Esophagus (tissue), 2 donors: Measurements from ENCODE around the gene TM7SF3. TPM values are rescaled to one million over a fixed set of nuclear protein-coding genes. Genes with fewer than 3 reads are reported as not detected.
"Not testable (repeated sequence)": the region's sequence is repeated elsewhere in the genome, so short reads cannot be mapped to it uniquely, and the experiment has no call there.

Experiments used
- H3K27ac ChIP-seq, 2 donors: one replicate each; pipeline ENCODE4 v1.5.1; 2013; ENCODE audit warnings: low read depth in 2 of 2, mild to moderate bottlenecking in 2 of 2, inconsistent platforms in 1 of 2, low read length in 1 of 2, moderate library complexity in 1 of 2
- H3K27me3 ChIP-seq, 2 donors: one replicate each; pipeline ENCODE4 v1.6.1; 2013; ENCODE audit warnings: low read length in 2 of 2, control low read depth in 1 of 2, mild to moderate bottlenecking in 1 of 2; ENCODE audit not compliant: insufficient read depth in 2 of 2, control insufficient read depth in 1 of 2
- H3K36me3 ChIP-seq, 2 donors: one replicate each; pipeline ENCODE4 v1.6.1; 2013; ENCODE audit warnings: low read length in 1 of 2; ENCODE audit not compliant: control insufficient read depth in 2 of 2, insufficient read depth in 2 of 2
- H3K4me1 ChIP-seq, 2 donors: one replicate each; pipeline ENCODE4 v1.6.1; 2013; ENCODE audit warnings: low read length in 1 of 2; ENCODE audit not compliant: control insufficient read depth in 2 of 2, insufficient read depth in 2 of 2
- H3K4me3 ChIP-seq, 2 donors: one replicate each; pipeline ENCODE4 v1.5.1; 2013; ENCODE audit warnings: low read length in 2 of 2, mild to moderate bottlenecking in 2 of 2, low read depth in 1 of 2, moderate library complexity in 1 of 2
- H3K9me3 ChIP-seq, 2 donors: one replicate each; pipeline ENCODE4 v1.6.1; 2013; ENCODE audit warnings: mild to moderate bottlenecking in 2 of 2, low read depth in 1 of 2, low read length in 1 of 2, moderate library complexity in 1 of 2; ENCODE audit not compliant: control insufficient read depth in 2 of 2, insufficient read depth in 1 of 2
- WGBS, 2 donors: extraction: QIAGEN DNeasy Blood & Tissue Kit; methylation state at CpG; one replicate each; pipeline ENCODE4 v1.1.7; 2013; 5-methylcytosine and 5-hydroxymethylcytosine counted together
- polyA plus RNA-seq, 2 donors: library from polyadenylated mRNA; stranded (reverse); fragments of 200-250 nt; gene quantifications; one replicate each; pipeline ENCODE4 v1.2.3, GENCODE V29; 2013
- donor health status: healthy with polysubstance abuse.
- donor health status: Bipolar disorder and iron deficiency.

Gene TM7SF3
- polyA plus RNA-seq, 2 donors = 15.9 to 43.3 TPM

- WGBS, 2 donors = 61 to 69% methylated on average over 5 of the region's 5 CpGs
- not testable (repeated sequence) for H3K4me3 ChIP-seq, H3K27me3 ChIP-seq, H3K4me1 ChIP-seq, H3K9me3 ChIP-seq, H3K36me3 ChIP-seq
- peak overlapping the region in 1 of 2 donors; percentile 55 for H3K27ac ChIP-seq
Observed at GRCh38 chr12:27017163-27017823, 3.1 kb upstream of the TM7SF3 start.

DNA sequence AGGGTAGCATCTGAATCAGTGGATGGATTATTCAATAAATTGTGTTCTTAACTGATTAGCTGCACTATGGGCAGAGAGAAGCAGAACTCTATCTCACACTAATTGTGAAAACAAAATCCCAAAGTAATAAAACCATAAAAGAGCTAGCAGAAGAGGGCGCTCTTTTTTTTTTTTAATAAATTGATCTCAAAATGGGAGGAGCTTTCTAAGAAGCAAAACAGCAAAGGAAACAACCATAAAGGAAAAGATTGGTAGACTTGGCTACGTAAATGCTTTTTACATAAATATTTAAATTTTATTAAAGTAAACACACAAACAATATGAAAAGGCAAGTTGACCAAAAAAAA, 1.5 kb upstream of the TM7SF3 start:
- WGBS, 2 donors = 4 to 7% methylated on average over 2 of the region's 2 CpGs
- no peaks in the 10 kb centered on the region for H3K27me3 ChIP-seq
- peaks cover 0 to 2% of the 10 kb centered on the region in 2 donors for H3K4me1 ChIP-seq
- no peak overlapping the region for H3K4me3 ChIP-seq
- H3K9me3 ChIP-seq = no peaks in the 10 kb centered on the region
- no peaks in the 10 kb centered on the region for H3K36me3 ChIP-seq
- no peak overlapping the region for H3K27ac ChIP-seq

DNA sequence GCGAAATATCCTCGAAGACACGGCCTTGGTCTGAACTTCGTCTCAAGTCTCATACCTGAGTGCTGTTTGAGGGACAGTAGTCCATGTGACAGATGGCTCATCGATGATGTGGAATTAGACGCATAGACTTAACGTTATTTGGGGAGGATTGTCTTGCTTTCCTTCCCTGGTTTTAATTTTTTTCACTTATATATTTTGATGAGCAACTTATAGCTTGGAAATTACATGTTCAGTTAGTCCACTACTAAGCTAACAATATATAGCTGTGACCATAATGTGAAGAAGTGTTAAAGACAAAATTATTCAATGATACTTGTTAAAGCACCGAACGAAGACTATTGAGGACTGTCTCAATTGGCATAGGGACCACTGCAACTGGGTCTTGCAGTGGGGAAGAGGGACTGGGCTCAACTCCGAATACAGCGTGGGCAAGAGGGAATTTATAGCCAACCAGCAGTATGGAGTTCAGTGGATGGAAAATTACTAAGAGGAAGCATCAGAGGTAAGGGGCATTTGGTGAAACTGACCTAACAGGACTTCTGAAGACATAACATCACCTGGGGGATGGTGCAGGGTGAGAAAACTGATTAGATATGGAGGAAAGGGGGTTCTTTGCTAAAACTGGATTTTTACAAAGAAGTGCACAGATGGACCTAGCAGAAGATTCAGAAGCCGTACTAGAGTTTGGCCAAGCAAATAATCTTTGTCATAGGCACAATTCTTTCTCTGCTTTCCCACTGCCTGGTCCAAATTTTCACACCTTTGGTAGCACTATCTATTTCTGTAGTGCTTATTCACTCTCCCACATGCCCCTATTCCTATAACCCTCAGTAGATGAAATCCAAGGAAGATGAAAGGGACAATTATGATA, 910 bp upstream of the TM7SF3 start:
- WGBS, 2 donors = 45 to 46% methylated on average over 12 of the region's 12 CpGs
- Histone ChIP-seq H3K4me1 (peaks cover 0 to 2% of the 10 kb centered on the region in 2 donors), H3K9me3 (no peaks in the 10 kb centered on the region), H3K27me3 (no peaks in the 10 kb centered on the region), H3K36me3 (no peaks in the 10 kb centered on the region), H3K27ac (peak overlapping the region; percentile 90 to 95), H3K4me3 (peak overlapping the region; percentile 46 to 74)

DNA sequence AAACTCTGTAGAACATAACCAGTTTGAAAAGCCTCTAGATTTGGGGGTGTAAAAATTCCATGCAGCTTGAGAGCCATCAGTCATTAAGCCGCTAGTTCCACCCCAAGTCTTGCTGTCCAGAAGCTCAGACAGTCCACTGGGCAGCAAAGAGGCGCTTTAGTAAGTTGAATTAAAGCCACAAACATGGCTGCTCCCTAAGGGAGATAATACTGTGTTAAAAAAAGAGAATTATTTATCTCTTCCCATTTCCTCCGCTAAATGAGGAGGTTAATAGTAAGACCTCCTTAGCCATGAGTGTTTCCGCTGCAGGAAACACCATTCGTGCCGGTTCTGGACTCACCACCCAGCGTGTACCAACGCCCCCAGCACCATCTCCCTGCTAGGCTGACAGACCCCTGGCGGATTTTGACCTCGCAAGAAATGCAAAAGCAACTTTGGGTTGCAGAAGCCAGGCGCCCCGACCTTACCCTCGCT, 536 bp downstream of the TM7SF3 start:
- Histone ChIP-seq H3K36me3 (no peaks in the 10 kb centered on the region), H3K27me3 (no peaks in the 10 kb centered on the region), H3K4me1 (peaks cover 0 to 2% of the 10 kb centered on the region in 2 donors)

GRCh38 chr12:27012982-27013255, 1.3 kb downstream of the TM7SF3 start:
- WGBS, 2 donors = 36 to 44% methylated on average over 5 of the region's 5 CpGs
- H3K4me3 ChIP-seq = peak overlapping the region in 1 of 2 donors; percentile 74
- no peaks in the 10 kb centered on the region for H3K36me3 ChIP-seq
- no peaks in the 10 kb centered on the region for H3K27me3 ChIP-seq
- H3K4me1 ChIP-seq = peaks cover 0 to 2% of the 10 kb centered on the region in 2 donors
- H3K9me3 ChIP-seq = no peaks in the 10 kb centered on the region
- H3K27ac ChIP-seq = peak overlapping the region in 1 of 2 donors; percentile 21

More for the DNA sequence above, 536 bp downstream of the TM7SF3 start:
- Histone ChIP-seq H3K27ac (peak overlapping the region; percentile 90 to 95), H3K4me3 (peak overlapping the region; percentile 74 to 83), H3K9me3 (no peaks in the 10 kb centered on the region)
- WGBS, 2 donors = 1% methylated on average over 13 of the region's 13 CpGs

GRCh38 chr12:27012239-27012981, 1.8 kb downstream of the TM7SF3 start:
- Histone ChIP-seq H3K36me3 (no peaks in the 10 kb centered on the region), H3K27ac (peak overlapping the region in 1 of 2 donors; percentile 41), H3K4me1 (peaks cover 0 to 2% of the 10 kb centered on the region in 2 donors), H3K9me3 (no peaks in the 10 kb centered on the region), H3K27me3 (no peaks in the 10 kb centered on the region), H3K4me3 (peak overlapping the region in 1 of 2 donors; percentile 11)
- WGBS, 2 donors = 49 to 59% methylated on average over 14 of the region's 14 CpGs

DNA sequence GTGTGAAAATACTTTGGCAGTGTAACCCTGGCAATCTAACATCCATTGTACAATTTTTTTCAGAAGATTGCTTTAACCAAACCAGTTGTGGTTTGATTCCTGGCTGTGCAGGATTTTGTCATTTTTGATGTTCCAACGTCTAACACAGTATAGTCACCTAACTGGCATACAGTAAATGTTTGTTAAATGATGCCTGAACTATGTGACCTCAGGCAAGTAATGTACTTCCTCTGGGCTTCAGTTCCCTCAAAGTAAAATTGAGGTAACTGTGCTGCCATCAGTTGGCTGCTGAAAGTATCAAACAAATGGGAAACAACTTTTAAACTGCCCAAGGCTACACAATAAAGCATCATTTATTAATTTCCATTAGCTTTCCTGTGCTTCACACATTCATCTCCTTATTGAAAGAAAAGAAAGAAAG, 4.3 kb downstream of the TM7SF3 start:
- Histone ChIP-seq H3K27me3 (no peaks in the 10 kb centered on the region), H3K27ac (no peak overlapping the region), H3K9me3 (no peaks in the 10 kb centered on the region), H3K4me3 (no peak overlapping the region), H3K4me1 (peaks cover 0 to 2% of the 10 kb centered on the region in 2 donors), H3K36me3 (no peaks in the 10 kb centered on the region)
- 14 to 17% methylated on average over 1 of the region's 1 CpG for WGBS, 2 donors

DNA sequence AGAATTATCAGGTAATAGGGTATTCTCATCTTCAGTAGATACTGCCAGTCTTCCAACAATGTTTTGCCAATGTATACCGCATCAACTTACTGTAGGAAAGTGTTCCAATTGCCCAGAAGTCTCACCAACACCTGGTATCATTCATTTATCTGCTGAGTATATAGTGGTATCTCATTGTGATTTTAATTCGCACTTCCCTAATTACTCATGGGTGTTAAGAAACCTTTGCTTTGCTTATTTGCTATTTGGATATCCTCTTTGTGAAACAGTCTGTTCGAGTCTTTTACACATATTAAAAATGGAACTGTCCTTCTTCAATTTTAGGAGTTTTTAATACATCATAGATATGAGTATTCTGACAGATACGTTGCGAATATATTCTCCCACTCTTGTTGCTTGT, 6.1 kb downstream of the TM7SF3 start:
- Histone ChIP-seq H3K4me1 (no peaks in the 10 kb centered on the region), H3K27me3 (no peaks in the 10 kb centered on the region), H3K36me3 (no peaks in the 10 kb centered on the region), H3K9me3 (no peaks in the 10 kb centered on the region), H3K27ac (no peak overlapping the region), H3K4me3 (no peak overlapping the region)
- 80 to 90% methylated on average over 5 of the region's 5 CpGs for WGBS, 2 donors

DNA sequence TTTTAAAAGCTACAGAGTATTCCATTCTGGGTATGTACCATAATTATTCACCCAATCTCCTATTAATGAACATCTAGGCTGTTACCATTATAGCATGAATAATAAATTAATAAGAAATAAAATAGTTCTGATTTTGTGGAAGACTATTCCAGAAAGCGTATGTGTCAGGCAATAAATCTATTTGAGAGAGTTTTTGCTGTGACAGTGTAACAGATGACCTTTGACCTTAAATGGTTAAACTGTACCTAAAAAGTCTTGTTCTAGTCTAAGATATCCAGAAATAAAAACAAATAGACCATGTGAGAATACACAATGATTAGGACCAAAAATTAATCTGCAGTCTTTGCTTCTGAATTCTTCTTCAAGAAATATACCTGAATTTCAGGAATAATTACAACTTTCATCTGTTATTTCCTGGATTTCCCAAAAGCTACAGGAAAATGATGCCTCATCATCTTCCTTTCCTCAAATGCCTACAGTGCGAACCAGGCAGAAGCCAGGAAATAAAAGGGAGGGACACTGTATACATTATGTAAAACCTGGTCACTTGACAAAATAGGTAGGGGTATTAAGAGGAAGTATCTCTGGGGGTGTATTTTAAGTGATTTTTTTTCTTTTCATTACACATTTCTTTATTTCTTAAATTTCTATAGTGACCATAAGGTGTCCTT, 7.3 kb downstream of the TM7SF3 start:
- WGBS, 2 donors = 71 to 86% methylated on average over 2 of the region's 2 CpGs
- Histone ChIP-seq H3K27ac (no peak overlapping the region), H3K27me3 (no peaks in the 10 kb centered on the region), H3K4me3 (no peak overlapping the region), H3K9me3 (no peaks in the 10 kb centered on the region), H3K36me3 (no peaks in the 10 kb centered on the region), H3K4me1 (no peaks in the 10 kb centered on the region)
